ENCODE results near the gene PEAK3.

DNA sequence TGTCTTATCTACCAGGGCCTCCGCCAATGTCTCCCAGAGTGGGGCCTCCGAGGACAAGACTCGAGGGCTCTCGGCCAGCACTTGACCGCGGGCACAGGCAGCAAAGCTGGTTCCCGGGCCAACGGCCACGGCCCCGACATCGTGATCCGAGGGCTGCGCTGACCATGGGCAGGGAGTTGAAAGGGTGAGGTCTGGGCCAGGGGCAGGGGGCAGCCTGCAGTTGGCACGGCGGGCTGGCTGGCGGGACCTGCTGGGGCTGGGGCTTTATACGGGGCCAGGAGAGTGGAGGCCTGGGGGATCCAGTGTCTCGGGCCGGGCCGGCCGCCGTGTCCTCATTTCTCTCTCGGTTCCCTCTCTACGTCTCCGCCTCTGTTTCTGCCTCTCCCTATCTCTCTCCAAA is 35.8 kb upstream of the PEAK3 start:
- no peak for TF ChIP-seq CTCF (IDR thresholded peaks at IDR 0.05)
- TF ChIP-seq POLR2A (IDR thresholded peaks at IDR 0.05), result no peak
- TF ChIP-seq EP300 (IDR thresholded peaks at IDR 0.05), result no peak
- no peak for TF ChIP-seq POLR2AphosphoS5 (IDR thresholded peaks at IDR 0.05)
